Cardiac muscle cell (in vitro differentiated cells and primary cell): ENCODE data around the gene TAF10. TPM values are rescaled to one million over a fixed set of nuclear protein-coding genes. Genes with fewer than 3 reads are reported as not detected.

Experiments
- DNase-seq, 2 donors: peaks; one replicate each; pipeline versions ENCODE4 v3.0.0 to v3.0.0-alpha.2; 2010 to 2017; ENCODE audit warnings: low read depth in 1 of 2, low spot score in 1 of 2
- H3K27ac ChIP-seq: fragments of 200-600 bp; sonication (generic); 2 replicates; pipeline ENCODE4 v1.5.1; 2016
- H3K27me3 ChIP-seq: fragments of 200-600 bp; sonication (generic); 2 replicates; pipeline ENCODE4 v1.6.0; 2016; ENCODE audit warnings: control low read depth
- H3K36me3 ChIP-seq: fragments of 200-600 bp; sonication (generic); 2 replicates; pipeline ENCODE4 v1.5.1; 2016; ENCODE audit warnings: control low read depth
- H3K4me1 ChIP-seq: fragments of 200-600 bp; sonication (generic); 2 replicates; pipeline ENCODE4 v1.8.1; 2017; ENCODE audit warnings: low read depth, mild to moderate bottlenecking, mixed run types
- H3K4me3 ChIP-seq: fragments of 200-600 bp; sonication (generic); 2 replicates; pipeline ENCODE4 v1.5.1; 2016; ENCODE audit warnings: mild to moderate bottlenecking
- H3K9me3 ChIP-seq: fragments of 200-600 bp; sonication (generic); 2 replicates; pipeline ENCODE4 v1.5.1; 2017; ENCODE audit warnings: low read depth, mild to moderate bottlenecking, control low read depth
- CTCF ChIP-seq: IDR thresholded peaks from 2 replicates; pipeline ENCODE4 v1.5.1; 2012; ENCODE audit warnings: low read depth, mild to moderate bottlenecking, low read length
- polyA plus RNA-seq: library from polyadenylated mRNA; unstranded; fragments of >200 nt; fragmentation: Nextera tagmentation; extraction: Ambion mirVana; gene quantifications from 2 replicates; pipeline ENCODE4 v1.2.1, GENCODE V29; 2016
- total RNA-seq: library from RNA; depleted of rRNA; stranded (reverse); fragments of >200 nt; gene quantifications from 2 replicates; pipeline ENCODE4 v1.2.3, GENCODE V29; 2016

TAF10 gene
- total and polyA plus RNA-seq, 2 experiments from 2014 or later = 72.6 to 316 TPM

- Histone ChIP-seq H3K27me3 (no peaks in the 10 kb centered on the region), H3K4me3 (no peak overlapping the region), H3K36me3 (no peaks in the 10 kb centered on the region), H3K4me1 (no peaks in the 10 kb centered on the region), H3K27ac (no peak overlapping the region), H3K9me3 (no peaks in the 10 kb centered on the region)
- TF ChIP-seq CTCF = no peak
- DNase-seq = no peak
Observed at GRCh38 chr11:6578134-6578533, 33.9 kb downstream of the TAF10 start.

GRCh38 chr11:6576471-6577373 lies 35.3 kb downstream of the TAF10 start:
- Histone ChIP-seq H3K4me1 (no peaks in the 10 kb centered on the region), H3K9me3 (no peaks in the 10 kb centered on the region), H3K36me3 (no peaks in the 10 kb centered on the region), H3K27ac (no peak overlapping the region), H3K4me3 (no peak overlapping the region), H3K27me3 (no peaks in the 10 kb centered on the region)
- TF ChIP-seq CTCF = no peak
- peak in 1 of 2 donors; percentile 84 for DNase-seq

GRCh38 chr11:6574816-6575715 lies 37.0 kb downstream of the TAF10 start:
- Histone ChIP-seq H3K36me3 (no peaks in the 10 kb centered on the region), H3K27ac (no peak overlapping the region)

GRCh38 chr11:6572215-6572614 lies 39.8 kb downstream of the TAF10 start:
- peak in 1 of 2 donors; percentile 81 for DNase-seq
- Histone ChIP-seq H3K4me1 (peaks cover 4% of the 10 kb centered on the region), H3K27ac (no peak overlapping the region), H3K9me3 (no peaks in the 10 kb centered on the region), H3K36me3 (no peaks in the 10 kb centered on the region), H3K27me3 (no peaks in the 10 kb centered on the region), H3K4me3 (no peak overlapping the region)
- no peak for TF ChIP-seq CTCF

More at GRCh38 chr11:6574816-6575715, 37.0 kb downstream of the TAF10 start:
- no peaks in the 10 kb centered on the region for H3K27me3 ChIP-seq
- H3K4me3 ChIP-seq = no peak overlapping the region
- no peak for DNase-seq
- no peak for TF ChIP-seq CTCF
- H3K4me1 ChIP-seq = no peaks in the 10 kb centered on the region
- no peaks in the 10 kb centered on the region for H3K9me3 ChIP-seq

- H3K4me1 ChIP-seq = peaks cover 4% of the 10 kb centered on the region
- DNase-seq = no peak
- H3K27me3 ChIP-seq = no peaks in the 10 kb centered on the region
- no peaks in the 10 kb centered on the region for H3K36me3 ChIP-seq
- H3K9me3 ChIP-seq = no peaks in the 10 kb centered on the region
- no peak for TF ChIP-seq CTCF
- no peak overlapping the region for H3K27ac ChIP-seq
- H3K4me3 ChIP-seq = no peak overlapping the region
Observed at GRCh38 chr11:6571434-6572008, 40.5 kb downstream of the TAF10 start.
